Measurements from ENCODE around the gene MPND. TPM values are rescaled to one million over a fixed set of nuclear protein-coding genes. Genes with fewer than 3 reads are reported as not detected.

MPND gene
- total and polyA plus RNA-seq, 2 of the 13 experiments (the other 11 are each of a cell fraction or from before 2014, with no cell fraction given), result 10.8 to 15.8 TPM

GRCh38 chr19:4362831-4363545, 19.6 kb downstream of the MPND start (continued):
- TF ChIP-seq AGO2 (optimal IDR thresholded peaks at IDR 0.05; ENCODE audit: low read depth, low read length) (peak; percentile 70), CEBPZ (IDR thresholded peaks at IDR 0.05; ENCODE audit: low read length) (no peak), POLR2G (IDR thresholded peaks at IDR 0.05; ENCODE audit: low read depth, low read length) (peak; percentile 6; the same call in 1 of the 2 replicates), PREB (CRISPR knock-in tag; IDR thresholded peaks at IDR 0.05) (no peak), ZNF10 (CRISPR knock-in tag; IDR thresholded peaks at IDR 0.05; ENCODE audit: borderline replicate concordance, low read depth) (no peak), PRMT3 (CRISPR knock-in tag; IDR thresholded peaks at IDR 0.05; ENCODE audit: borderline replicate concordance, low read depth) (no peak), MED1 (CRISPR knock-in tag; IDR thresholded peaks at IDR 0.05) (no peak), ATRX (CRISPR knock-in tag; IDR thresholded peaks at IDR 0.05; ENCODE audit: borderline replicate concordance) (no peak), FOXA3 (CRISPR knock-in tag; IDR thresholded peaks at IDR 0.05) (no peak), CTCF (CRISPR knock-in tag; IDR thresholded peaks at IDR 0.05) (peak; percentile 56), ZNF549 (CRISPR knock-in tag; IDR thresholded peaks at IDR 0.05) (no peak), SALL1 (CRISPR knock-in tag; IDR thresholded peaks at IDR 0.05) (0 out of 2 replicates have a peak, but pooled peaks have one; percentile 5), AGO1 (IDR thresholded peaks at IDR 0.05; ENCODE audit: low read depth, low read length, poor library complexity, severe bottlenecking) (peak; percentile 76), MYC (CRISPR knock-in tag; IDR thresholded peaks at IDR 0.05; ENCODE audit: borderline replicate concordance) (peak; percentile 35; the same call in 1 of the 2 replicates), ZFP36L2 (CRISPR knock-in tag; IDR thresholded peaks at IDR 0.05) (no peak), STAG1 (CRISPR knock-in tag; IDR thresholded peaks at IDR 0.05) (peak; percentile 44), ZNF792 (CRISPR knock-in tag; IDR thresholded peaks at IDR 0.05) (no peak)

Measured in HepG2 (cell line).